Retina (tissue), 1 donor: Measurements from ENCODE around the gene ZNF564.
"Not testable (repeated sequence)": the region's sequence is repeated elsewhere in the genome, so short reads cannot be mapped to it uniquely, and the experiment has no call there.

Experiments used
- DNase-seq: peaks from one replicate; pipeline ENCODE4 v3.0.0-alpha.2; 2016

ZNF564 gene

GRCh38 chr19:12551060-12551832 lies at the start of gene ZNF564:
Gene ZNF564 (minus strand): TSS chr19:12551482. CDS start chr19:12551332, 150 bp downstream.
- peak; percentile 96 for DNase-seq

GRCh38 chr19:12597594-12597993 lies 46.3 kb upstream of the ZNF564 start:
- DNase-seq: no peak

GRCh38 chr19:12596927-12597548 lies 45.8 kb upstream of the ZNF564 start:
- DNase-seq: peak; percentile 73

GRCh38 chr19:12596485-12596884 lies 45.2 kb upstream of the ZNF564 start:
- no peak for DNase-seq

- no peak for DNase-seq
Observed at GRCh38 chr19:12581100-12581499, 29.8 kb upstream of the ZNF564 start.

GRCh38 chr19:12580180-12580694 lies 29.0 kb upstream of the ZNF564 start:
- DNase-seq: no peak

GRCh38 chr19:12578641-12579040 lies 27.4 kb upstream of the ZNF564 start:
- no peak for DNase-seq

- no peak for DNase-seq
Observed at GRCh38 chr19:12574036-12574435, 22.8 kb upstream of the ZNF564 start.

GRCh38 chr19:12567951-12568350 lies 16.7 kb upstream of the ZNF564 start:
- DNase-seq: no peak

GRCh38 chr19:12566380-12566779 lies 15.1 kb upstream of the ZNF564 start:
- not testable (repeated sequence) for DNase-seq

- peak; percentile 92 for DNase-seq
Observed at GRCh38 chr19:12564016-12564664, 12.9 kb upstream of the ZNF564 start.

- peak; percentile 6 for DNase-seq
Observed at GRCh38 chr19:12555456-12555930, 4.2 kb upstream of the ZNF564 start.

- DNase-seq: no peak
Observed at GRCh38 chr19:12546903-12547302, 4.4 kb downstream of the ZNF564 start.

- no peak for DNase-seq
Observed at GRCh38 chr19:12546068-12546467, 5.2 kb downstream of the ZNF564 start.

- DNase-seq: no peak
Observed at GRCh38 chr19:12545267-12545666, 6.0 kb downstream of the ZNF564 start.

- no peak for DNase-seq
Observed at GRCh38 chr19:12544401-12544876, 6.8 kb downstream of the ZNF564 start.

GRCh38 chr19:12543855-12544254 lies 7.4 kb downstream of the ZNF564 start:
- DNase-seq: no peak

- peak; percentile 7 for DNase-seq
Observed at GRCh38 chr19:12527034-12527836, 24.0 kb downstream of the ZNF564 start.

- DNase-seq: no peak
Observed at GRCh38 chr19:12526542-12526941, 24.7 kb downstream of the ZNF564 start.

GRCh38 chr19:12521996-12522395 lies 29.3 kb downstream of the ZNF564 start:
- no peak for DNase-seq

- peak; percentile 57 for DNase-seq
Observed at GRCh38 chr19:12513531-12514061, 37.7 kb downstream of the ZNF564 start.

- no peak for DNase-seq
Observed at GRCh38 chr19:12497032-12497431, 54.2 kb downstream of the ZNF564 start.
